GM21529 (cell line): ENCODE results near the gene CDH4.

ENCODE experiments used
- ATAC-seq: cut with Tn5 transposase; IDR thresholded peaks from one replicate; pipeline ENCODE4 v1.9.1; 2021; ENCODE audit not compliant: unreplicated experiment

CDH4 gene

GRCh38 chr20:61280217-61280980, 28.3 kb downstream of the CDH4 start:
- ATAC-seq = no peak

- ATAC-seq = no peak
These were observed 29.3 kb downstream of the CDH4 start for GRCh38 chr20:61281286-61281795.

GRCh38 chr20:61284752-61285151, 32.7 kb downstream of the CDH4 start:
- ATAC-seq = no peak

- no peak for ATAC-seq
These were observed 33.1 kb downstream of the CDH4 start for GRCh38 chr20:61285152-61285645.

GRCh38 chr20:61285691-61286090, 33.6 kb downstream of the CDH4 start:
- no peak for ATAC-seq

GRCh38 chr20:61287583-61288275, 35.7 kb downstream of the CDH4 start:
- no peak for ATAC-seq

- ATAC-seq = no peak
These were observed 36.3 kb downstream of the CDH4 start for GRCh38 chr20:61288331-61288784.

GRCh38 chr20:61289166-61289565, 37.1 kb downstream of the CDH4 start:
- ATAC-seq = no peak

GRCh38 chr20:61290721-61291120, 38.7 kb downstream of the CDH4 start:
- no peak for ATAC-seq

GRCh38 chr20:61291166-61291829, 39.2 kb downstream of the CDH4 start:
- ATAC-seq = no peak

GRCh38 chr20:61292391-61292790, 40.3 kb downstream of the CDH4 start:
- no peak for ATAC-seq

- no peak for ATAC-seq
These were observed 41.0 kb downstream of the CDH4 start for GRCh38 chr20:61292821-61293612.

- ATAC-seq = no peak
These were observed 41.9 kb downstream of the CDH4 start for GRCh38 chr20:61293951-61294350.

GRCh38 chr20:61295249-61295648, 43.2 kb downstream of the CDH4 start:
- ATAC-seq = no peak

- no peak for ATAC-seq
These were observed 43.9 kb downstream of the CDH4 start for GRCh38 chr20:61295682-61296628.

GRCh38 chr20:61296629-61297019, 44.6 kb downstream of the CDH4 start:
- no peak for ATAC-seq

GRCh38 chr20:61297491-61297890, 45.4 kb downstream of the CDH4 start:
- ATAC-seq = no peak

- no peak for ATAC-seq
These were observed 45.9 kb downstream of the CDH4 start for GRCh38 chr20:61297986-61298385.

GRCh38 chr20:61298661-61299060, 46.6 kb downstream of the CDH4 start:
- no peak for ATAC-seq

- ATAC-seq = no peak
These were observed 47.0 kb downstream of the CDH4 start for GRCh38 chr20:61299104-61299503.
